VCaP (cell line): ENCODE results near the gene TRMU.
"Not testable (repeated sequence)": the region's sequence is repeated elsewhere in the genome, so short reads cannot be mapped to it uniquely, and the experiment has no call there.

ENCODE experiments used
- H3K27ac ChIP-seq: fragments of 450-650 bp; 2 replicates; pipeline ENCODE4 v1.5.1; 2017
- CTCF ChIP-seq: fragments of 450-650 bp; conservative IDR thresholded peaks from 2 replicates; pipeline ENCODE4 v1.5.1; 2017; ENCODE audit warnings: mild to moderate bottlenecking, moderate library complexity

Gene TRMU

GRCh38 chr22:46395145-46395544, 59.6 kb downstream of the TRMU start:
- no peak for TF ChIP-seq CTCF
- H3K27ac ChIP-seq = no peak overlapping the region

- H3K27ac ChIP-seq = not testable (repeated sequence)
Measured at GRCh38 chr22:46397049-46397448, 61.5 kb downstream of the TRMU start.

- no peak overlapping the region for H3K27ac ChIP-seq
- TF ChIP-seq CTCF = no peak
Measured at GRCh38 chr22:46397514-46397913, 62.0 kb downstream of the TRMU start.

- no peak overlapping the region for H3K27ac ChIP-seq
- no peak for TF ChIP-seq CTCF
Measured at GRCh38 chr22:46397951-46398350, 62.4 kb downstream of the TRMU start.

GRCh38 chr22:46399251-46400024, 63.9 kb downstream of the TRMU start:
- H3K27ac ChIP-seq = no peak overlapping the region
- 0 out of 2 replicates have a peak, but pooled peaks have one; percentile 6 for TF ChIP-seq CTCF

- no peak for TF ChIP-seq CTCF
- no peak overlapping the region for H3K27ac ChIP-seq
Measured at GRCh38 chr22:46401370-46401769, 65.9 kb downstream of the TRMU start.

GRCh38 chr22:46402505-46402904, 67.0 kb downstream of the TRMU start:
- no peak for TF ChIP-seq CTCF

GRCh38 chr22:46403880-46404279, 68.4 kb downstream of the TRMU start:
- H3K27ac ChIP-seq = not testable (repeated sequence)

More at GRCh38 chr22:46402505-46402904, 67.0 kb downstream of the TRMU start:
- no peak overlapping the region for H3K27ac ChIP-seq
